Esophagus muscularis mucosa (tissue), 3 donors: ENCODE data around the gene CCDC177.

Experiments
- POLR2A ChIP-seq: fragments of 450-650 bp; IDR thresholded peaks from one replicate; pipeline ENCODE4 v1.6.1; 2017; ENCODE audit warnings: antibody characterized with exemption, moderate library complexity, mild to moderate bottlenecking, low read depth
- POLR2AphosphoS5 ChIP-seq, 2 donors: sonication (generic); formaldehyde crosslinking; IDR thresholded peaks; one replicate each; pipeline ENCODE4 v1.6.1; 2017; ENCODE audit warnings: antibody characterized with exemption in 2 of 2
- TF ChIP-seq, protein P1 (sequence below), 3 experiments: fragments of 200-600 bp in 2 of 3; fragments of 450-650 bp in 1 of 3; sonication (generic) in 2 of 3; IDR thresholded peaks; one replicate each; pipeline ENCODE4 v1.5.1; 2017 to 2019; ENCODE audit warnings: antibody characterized with exemption in 3 of 3, mild to moderate bottlenecking in 2 of 3, moderate library complexity in 1 of 3

DNA sequence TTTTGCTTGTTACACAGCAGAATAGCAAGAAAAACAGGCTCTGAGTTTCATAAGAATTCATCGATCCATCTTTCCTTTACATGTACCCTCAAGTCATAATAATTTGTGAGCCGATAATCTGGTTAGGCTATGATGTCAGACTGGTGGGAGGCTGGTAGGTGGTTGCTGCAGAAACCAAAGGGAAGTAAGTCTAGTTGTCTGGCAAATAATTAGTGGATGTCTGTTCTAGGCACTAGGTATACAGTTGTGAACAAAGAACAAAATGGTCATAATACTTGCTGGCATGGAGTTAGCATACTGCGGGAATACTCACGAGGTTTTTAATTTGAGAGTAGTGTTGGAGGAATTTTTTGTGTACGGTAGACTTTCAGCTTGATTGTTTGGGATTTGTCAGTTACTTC, 45.5 kb upstream of the CCDC177 start:
- no peak for TF ChIP-seq POLR2A
- TF ChIP-seq, protein P1, sequence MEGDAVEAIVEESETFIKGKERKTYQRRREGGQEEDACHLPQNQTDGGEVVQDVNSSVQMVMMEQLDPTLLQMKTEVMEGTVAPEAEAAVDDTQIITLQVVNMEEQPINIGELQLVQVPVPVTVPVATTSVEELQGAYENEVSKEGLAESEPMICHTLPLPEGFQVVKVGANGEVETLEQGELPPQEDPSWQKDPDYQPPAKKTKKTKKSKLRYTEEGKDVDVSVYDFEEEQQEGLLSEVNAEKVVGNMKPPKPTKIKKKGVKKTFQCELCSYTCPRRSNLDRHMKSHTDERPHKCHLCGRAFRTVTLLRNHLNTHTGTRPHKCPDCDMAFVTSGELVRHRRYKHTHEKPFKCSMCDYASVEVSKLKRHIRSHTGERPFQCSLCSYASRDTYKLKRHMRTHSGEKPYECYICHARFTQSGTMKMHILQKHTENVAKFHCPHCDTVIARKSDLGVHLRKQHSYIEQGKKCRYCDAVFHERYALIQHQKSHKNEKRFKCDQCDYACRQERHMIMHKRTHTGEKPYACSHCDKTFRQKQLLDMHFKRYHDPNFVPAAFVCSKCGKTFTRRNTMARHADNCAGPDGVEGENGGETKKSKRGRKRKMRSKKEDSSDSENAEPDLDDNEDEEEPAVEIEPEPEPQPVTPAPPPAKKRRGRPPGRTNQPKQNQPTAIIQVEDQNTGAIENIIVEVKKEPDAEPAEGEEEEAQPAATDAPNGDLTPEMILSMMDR (IDR thresholded peaks at IDR 0.05), result no peak
- no peak for TF ChIP-seq POLR2AphosphoS5 (IDR thresholded peaks at IDR 0.05)
